ENCODE results near the gene RPP25. TPM values are rescaled to one million over a fixed set of nuclear protein-coding genes. Genes with fewer than 3 reads are reported as not detected.

RPP25 gene
- total and polyA plus RNA-seq, 2 of the 13 experiments (the other 11 are each of a cell fraction or from before 2014, with no cell fraction given) = 0.05 to 0.11 TPM

GRCh38 chr15:74928771-74929198 lies 27.8 kb downstream of the RPP25 start (continued):
- TF ChIP-seq ZNF75D (CRISPR knock-in tag; IDR thresholded peaks at IDR 0.05; ENCODE audit: borderline replicate concordance) (no peak), TFDP2 (CRISPR knock-in tag; IDR thresholded peaks at IDR 0.05) (no peak), CEBPG (CRISPR knock-in tag; IDR thresholded peaks at IDR 0.05) (peak; percentile 71), DNMT3B (CRISPR knock-in tag; conservative IDR thresholded peaks at IDR 0.05) (no peak), RBFOX2 (IDR thresholded peaks at IDR 0.05; ENCODE audit: low read depth, low read length) (peak; percentile 35; the same call in 1 of the 2 replicates), PLSCR1 (CRISPR knock-in tag; IDR thresholded peaks at IDR 0.05; ENCODE audit: borderline replicate concordance) (no peak), RXRB (CRISPR knock-in tag; IDR thresholded peaks at IDR 0.05; ENCODE audit: borderline replicate concordance) (no peak), ZNF430 (CRISPR knock-in tag; IDR thresholded peaks at IDR 0.05) (no peak), CEBPB (IDR thresholded peaks at IDR 0.05; ENCODE audit: borderline replicate concordance, low read depth, low read length) (peak; percentile 46; the same call in 1 of the 2 replicates), ARID5B (CRISPR knock-in tag; IDR thresholded peaks at IDR 0.05) (peak; percentile 61; the same call in 1 of the 2 replicates), SOX5 (CRISPR knock-in tag; IDR thresholded peaks at IDR 0.05; ENCODE audit: borderline replicate concordance) (peak; percentile 43; the same call in 1 of the 2 replicates), FOXA1 (IDR thresholded peaks at IDR 0.05) (0 out of 2 replicates have a peak, but pooled peaks have one; percentile 20), FOXA1 (CRISPR knock-in tag; IDR thresholded peaks at IDR 0.05) (peak; percentile 43; the same call in 1 of the 2 replicates), STAT6 (CRISPR knock-in tag; IDR thresholded peaks at IDR 0.05; ENCODE audit: borderline replicate concordance) (no peak), ZNF547 (CRISPR knock-in tag; IDR thresholded peaks at IDR 0.05) (no peak), E2F5 (CRISPR knock-in tag; conservative IDR thresholded peaks at IDR 0.05) (no peak), MBD4 (IDR thresholded peaks at IDR 0.05; ENCODE audit: borderline replicate concordance, low read length) (0 out of 2 replicates have a peak, but pooled peaks have one; percentile 44), FOXP1 (IDR thresholded peaks at IDR 0.05) (peak; percentile 39; the same call in 1 of the 2 replicates), FOXP1 (CRISPR knock-in tag; IDR thresholded peaks at IDR 0.05) (peak; percentile 91), EP300 (IDR thresholded peaks at IDR 0.05; ENCODE audit: low read depth in 2 of 2, low read length in 2 of 2) (peak in 1 of 2 experiments; percentile 37; a peak in 1 of 4 replicates), EP300 (CRISPR knock-in tag; IDR thresholded peaks at IDR 0.05; ENCODE audit: borderline replicate concordance) (no peak), HDAC1 (CRISPR knock-in tag; IDR thresholded peaks at IDR 0.05) (0 out of 2 replicates have a peak, but pooled peaks have one; percentile 13), TCF7 (IDR thresholded peaks at IDR 0.05; ENCODE audit: low read depth) (peak; percentile 37; the same call in 1 of the 2 replicates)

Data from HepG2 (cell line).